K562 (cell line): ENCODE results near the gene ZDHHC8. TPM values are rescaled to one million over a fixed set of nuclear protein-coding genes. Genes with fewer than 3 reads are reported as not detected.
A peak's percentile ranks its signal among the peaks of the same experiment; 100 is the strongest.

Experiments
- ADNP ChIP-seq: fragments of 200-800 bp; sonication (Bioruptor generic); IDR thresholded peaks from 2 replicates; pipeline ENCODE4 v1.6.1; 2016; ENCODE audit warnings: missing genetic modification characterization, missing compliant biosample characterization
- ARHGAP35 ChIP-seq: fragments of 450-650 bp; IDR thresholded peaks from 2 replicates; pipeline ENCODE4 v1.6.1; 2018; ENCODE audit not compliant: partially characterized antibody
- BCOR ChIP-seq: fragments of 450-650 bp; IDR thresholded peaks from 2 replicates; pipeline ENCODE4 v1.6.1; 2016
- CBX8 ChIP-seq: fragments of 200-600 bp; sonication (generic); IDR thresholded peaks from 2 replicates; pipeline ENCODE4 v1.6.1; 2012; ENCODE audit warnings: borderline replicate concordance, mixed run types, low read depth, mild to moderate bottlenecking, moderate library complexity, mixed read lengths, low read length, control low read depth, inconsistent platforms; ENCODE audit not compliant: poor library complexity, severe bottlenecking; ENCODE audit errors: extremely low read depth
- GTF2F1 ChIP-seq: IDR thresholded peaks from 2 replicates; pipeline ENCODE4 v1.6.1; 2011; ENCODE audit warnings: low read depth, low read length, improper control_type of control experiment
- HBP1 ChIP-seq: fragments of 450-650 bp; formaldehyde crosslinking; IDR thresholded peaks from 2 replicates; pipeline ENCODE4 v1.4.0; 2022; ENCODE audit warnings: missing genetic modification characterization
- HDAC2 ChIP-seq: fragments of 450-650 bp; IDR thresholded peaks from 2 replicates; pipeline ENCODE4 v1.6.1; 2016; ENCODE audit warnings: mild to moderate bottlenecking
- HDAC3 ChIP-seq: fragments of 450-650 bp; IDR thresholded peaks from 2 replicates; pipeline ENCODE4 v1.6.1; 2018; ENCODE audit warnings: borderline replicate concordance, mild to moderate bottlenecking, moderate library complexity; ENCODE audit not compliant: partially characterized antibody
- KDM5B ChIP-seq: fragments of 200-600 bp; sonication (generic); IDR thresholded peaks from 2 replicates; pipeline ENCODE4 v1.6.1; 2012; ENCODE audit warnings: low read depth, mild to moderate bottlenecking, moderate library complexity, low read length, control low read depth, inconsistent platforms; ENCODE audit not compliant: insufficient replicate concordance
- NFE2L1 ChIP-seq: fragments of 450-650 bp; IDR thresholded peaks from 2 replicates; pipeline ENCODE4 v1.6.1; 2016; ENCODE audit warnings: missing genetic modification characterization, low read depth, mild to moderate bottlenecking, missing compliant biosample characterization, moderate library complexity, borderline replicate concordance
- NFIC ChIP-seq: fragments of 450-650 bp; IDR thresholded peaks from 2 replicates; pipeline ENCODE4 v1.6.1; 2017; ENCODE audit warnings: mild to moderate bottlenecking, inconsistent platforms
- PHB ChIP-seq: fragments of 250-450 bp; sonication (Bioruptor Pico); IDR thresholded peaks from 2 replicates; pipeline ENCODE4 v1.5.0; 2021
- PHTF2 ChIP-seq: fragments of 250-450 bp; sonication (Bioruptor Pico); IDR thresholded peaks from 2 replicates; pipeline ENCODE4 v1.5.0; 2021; ENCODE audit warnings: mild to moderate bottlenecking
- POLR3G ChIP-seq: IDR thresholded peaks from 2 replicates; pipeline ENCODE4 v1.6.1; 2011; ENCODE audit not compliant: insufficient read length, insufficient replicate concordance; ENCODE audit errors: extremely low read depth
- PRPF4 ChIP-seq: fragments of 200-400 bp; formaldehyde crosslinking; IDR thresholded peaks from one replicate; pipeline ENCODE4 v1.6.1; 2017; ENCODE audit warnings: low read length, low read depth, mild to moderate bottlenecking; ENCODE audit not compliant: insufficient read depth, poor library complexity, severe bottlenecking
- SMC3 ChIP-seq: conservative IDR thresholded peaks from 2 replicates; pipeline ENCODE4 v1.6.1; 2011; ENCODE audit warnings: low read depth, low read length, improper control_type of control experiment; ENCODE audit not compliant: insufficient read depth
- TRIM24 ChIP-seq, 2 experiments: fragments of 450-650 bp; IDR thresholded peaks; 2 replicates each; pipeline ENCODE4 v1.6.1; 2016
- TRIM28 ChIP-seq: fragments of 450-650 bp; IDR thresholded peaks from 2 replicates; pipeline ENCODE4 v1.6.1; 2017
- ZFP1 ChIP-seq: fragments of 450-650 bp; formaldehyde crosslinking; IDR thresholded peaks from 2 replicates; pipeline ENCODE4 v1.4.0; 2020; ENCODE audit warnings: mild to moderate bottlenecking, mixed read lengths
- ZFP36 ChIP-seq: fragments of 150-350 bp; IDR thresholded peaks from 2 replicates; pipeline ENCODE4 v1.6.1; 2018; ENCODE audit warnings: low read length, low read depth; ENCODE audit not compliant: partially characterized antibody
- ZKSCAN1 ChIP-seq: fragments of 150-350 bp; IDR thresholded peaks from 2 replicates; pipeline ENCODE4 v1.6.1; 2016; ENCODE audit warnings: low read depth, low read length
- ZKSCAN3 ChIP-seq: fragments of 250-450 bp; sonication (Bioruptor Pico); IDR thresholded peaks from 2 replicates; pipeline ENCODE4 v1.4.0; 2020
- ZNF134 ChIP-seq: fragments of 250-450 bp; sonication (Bioruptor Pico); conservative IDR thresholded peaks from 2 replicates; pipeline ENCODE4 v1.4.0; 2020
- ZNF3 ChIP-seq: fragments of 250-450 bp; sonication (Bioruptor Pico); IDR thresholded peaks from 2 replicates; pipeline ENCODE4 v1.5.0; 2021; ENCODE audit warnings: mild to moderate bottlenecking, moderate library complexity
- ZNF347 ChIP-seq: fragments of 450-650 bp; formaldehyde crosslinking; IDR thresholded peaks from 2 replicates; pipeline ENCODE4 v1.4.0; 2020; ENCODE audit warnings: low read depth, mild to moderate bottlenecking, moderate library complexity
- polyA plus RNA-seq, 8 experiments: library from polyadenylated mRNA; depleted of rRNA in 4 of 8; stranded (reverse) in 5 of 8; unstranded in 3 of 8; fragments of >200 nt; fragmentation: Nextera tagmentation in 2 of 8; fragmentation: Illumina TruSeq in 1 of 8; extraction: Ambion mirVana in 2 of 8; extraction: Trizol in 1 of 8; gene quantifications; 2 replicates each; pipeline versions ENCODE4 v1.2.1 to v1.2.3, GENCODE V29; 2011 to 2014; ENCODE audit warnings: inconsistent platforms in 1 of 8, missing spikeins in 1 of 8
- total RNA-seq, 7 experiments: library from RNA; depleted of rRNA in 6 of 7; stranded (reverse); fragments of >200 nt in 6 of 7; fragmentation: Illumina TruSeq in 2 of 7; extraction: Trizol in 2 of 7; gene quantifications; 2 replicates each; pipeline versions ENCODE4 v1.2.1 to v1.2.3, GENCODE V29; 2011 to 2021; ENCODE audit warnings: low replicate concordance in 1 of 7
- TF ChIP-seq, protein P1 (sequence below): sonication (generic); formaldehyde crosslinking; IDR thresholded peaks from 2 replicates; pipeline ENCODE4 v1.8.0; 2022; ENCODE audit warnings: mild to moderate bottlenecking, missing genetic modification reagents

The ZDHHC8 gene
- total and polyA plus RNA-seq, 9 of the 15 experiments (the other 6 are each of a cell fraction or from before 2014, with no cell fraction given): 0.04 to 109 (median 16.4) TPM

DNA sequence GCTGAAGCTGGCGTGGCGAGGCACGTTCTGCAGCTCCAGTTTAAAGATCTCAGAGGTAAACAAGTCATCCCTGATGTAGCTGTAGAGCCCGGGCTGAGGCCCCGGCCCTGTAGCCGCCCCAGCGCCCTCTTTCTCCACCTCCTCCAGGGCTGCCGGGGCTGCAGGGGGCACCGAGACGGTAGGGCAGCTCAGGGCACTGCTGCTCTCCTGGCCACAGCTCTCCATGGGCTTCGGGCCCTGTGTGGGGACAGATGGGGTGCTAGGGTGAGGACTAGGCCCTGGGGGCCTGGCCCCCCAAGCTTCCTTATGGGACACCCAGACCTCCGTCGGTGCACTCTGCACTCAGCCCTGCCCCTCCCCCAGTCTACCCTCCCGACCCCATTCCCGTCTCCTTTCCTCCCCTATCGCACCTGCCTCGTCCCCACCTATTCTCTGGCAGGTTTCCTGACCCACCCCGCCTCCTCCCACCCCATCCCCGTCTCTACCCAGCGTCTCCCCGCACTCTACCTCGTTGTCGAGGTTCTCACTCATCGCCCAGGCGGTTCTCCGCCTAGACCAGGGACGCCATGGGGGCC lies 15.1 kb upstream of the ZDHHC8 start (continued):
- TF ChIP-seq, protein P1, sequence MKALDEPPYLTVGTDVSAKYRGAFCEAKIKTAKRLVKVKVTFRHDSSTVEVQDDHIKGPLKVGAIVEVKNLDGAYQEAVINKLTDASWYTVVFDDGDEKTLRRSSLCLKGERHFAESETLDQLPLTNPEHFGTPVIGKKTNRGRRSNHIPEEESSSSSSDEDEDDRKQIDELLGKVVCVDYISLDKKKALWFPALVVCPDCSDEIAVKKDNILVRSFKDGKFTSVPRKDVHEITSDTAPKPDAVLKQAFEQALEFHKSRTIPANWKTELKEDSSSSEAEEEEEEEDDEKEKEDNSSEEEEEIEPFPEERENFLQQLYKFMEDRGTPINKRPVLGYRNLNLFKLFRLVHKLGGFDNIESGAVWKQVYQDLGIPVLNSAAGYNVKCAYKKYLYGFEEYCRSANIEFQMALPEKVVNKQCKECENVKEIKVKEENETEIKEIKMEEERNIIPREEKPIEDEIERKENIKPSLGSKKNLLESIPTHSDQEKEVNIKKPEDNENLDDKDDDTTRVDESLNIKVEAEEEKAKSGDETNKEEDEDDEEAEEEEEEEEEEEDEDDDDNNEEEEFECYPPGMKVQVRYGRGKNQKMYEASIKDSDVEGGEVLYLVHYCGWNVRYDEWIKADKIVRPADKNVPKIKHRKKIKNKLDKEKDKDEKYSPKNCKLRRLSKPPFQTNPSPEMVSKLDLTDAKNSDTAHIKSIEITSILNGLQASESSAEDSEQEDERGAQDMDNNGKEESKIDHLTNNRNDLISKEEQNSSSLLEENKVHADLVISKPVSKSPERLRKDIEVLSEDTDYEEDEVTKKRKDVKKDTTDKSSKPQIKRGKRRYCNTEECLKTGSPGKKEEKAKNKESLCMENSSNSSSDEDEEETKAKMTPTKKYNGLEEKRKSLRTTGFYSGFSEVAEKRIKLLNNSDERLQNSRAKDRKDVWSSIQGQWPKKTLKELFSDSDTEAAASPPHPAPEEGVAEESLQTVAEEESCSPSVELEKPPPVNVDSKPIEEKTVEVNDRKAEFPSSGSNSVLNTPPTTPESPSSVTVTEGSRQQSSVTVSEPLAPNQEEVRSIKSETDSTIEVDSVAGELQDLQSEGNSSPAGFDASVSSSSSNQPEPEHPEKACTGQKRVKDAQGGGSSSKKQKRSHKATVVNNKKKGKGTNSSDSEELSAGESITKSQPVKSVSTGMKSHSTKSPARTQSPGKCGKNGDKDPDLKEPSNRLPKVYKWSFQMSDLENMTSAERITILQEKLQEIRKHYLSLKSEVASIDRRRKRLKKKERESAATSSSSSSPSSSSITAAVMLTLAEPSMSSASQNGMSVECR (CRISPR knock-in tag): no peak
- no peak; the same call in 1 of the 2 replicates for TF ChIP-seq BCOR
- TF ChIP-seq NFE2L1 (tag): no peak
- TF ChIP-seq PHTF2: no peak
- TF ChIP-seq ARHGAP35: no peak
- TF ChIP-seq ZNF134: peak; percentile 41; the same call in 1 of the 2 replicates
- no peak for TF ChIP-seq HDAC2
- TF ChIP-seq ZNF3 (CRISPR knock-in tag): no peak
- TF ChIP-seq ZFP36: peak; percentile 17
- no peak for TF ChIP-seq SMC3
- TF ChIP-seq TRIM24 (IDR thresholded peaks at IDR 0.05): peak in 1 of 2 experiments; percentile 67; a peak in 2 of 4 replicates
- TF ChIP-seq TRIM28: no peak
- TF ChIP-seq HDAC3: no peak
- peak; percentile 28 for TF ChIP-seq KDM5B
- no peak for TF ChIP-seq ADNP
- no peak for TF ChIP-seq POLR3G
- no peak for TF ChIP-seq PHB (CRISPR knock-in tag)
- TF ChIP-seq ZKSCAN1: no peak; the same call in 1 of the 2 replicates
- TF ChIP-seq NFIC: no peak
- TF ChIP-seq ZKSCAN3 (CRISPR knock-in tag): no peak
- no peak for TF ChIP-seq CBX8
- no peak for TF ChIP-seq PRPF4
- TF ChIP-seq ZFP1 (CRISPR knock-in tag): peak; percentile 66; the same call in 1 of the 2 replicates
- TF ChIP-seq HBP1 (CRISPR knock-in tag): peak; percentile 77; the same call in 1 of the 2 replicates
- peak; percentile 39; the same call in 1 of the 2 replicates for TF ChIP-seq GTF2F1
- 0 out of 2 replicates have a peak, but pooled peaks have one; percentile 24 for TF ChIP-seq ZNF347
